IMR-90 (cell line): Measurements from ENCODE around the gene TRIM77.
"Not testable (repeated sequence)": the region's sequence is repeated elsewhere in the genome, so short reads cannot be mapped to it uniquely, and the experiment has no call there.

Experiments used
- CEBPB ChIP-seq: IDR thresholded peaks from 2 replicates; pipeline ENCODE4 v1.6.1; 2012; ENCODE audit warnings: low read depth, low read length, improper control_type of control experiment
- CTCF ChIP-seq: conservative IDR thresholded peaks from 2 replicates; pipeline ENCODE4 v1.5.1; 2012; ENCODE audit warnings: mild to moderate bottlenecking, low read depth, low read length, improper control_type of control experiment
- POLR2A ChIP-seq: IDR thresholded peaks from 2 replicates; pipeline ENCODE4 v1.6.1; 2012; ENCODE audit warnings: mild to moderate bottlenecking, low read depth, low read length
- RAD21 ChIP-seq: IDR thresholded peaks from 2 replicates; pipeline ENCODE4 v1.6.1; 2012; ENCODE audit warnings: low read length, improper control_type of control experiment
- RCOR1 ChIP-seq: IDR thresholded peaks from 2 replicates; pipeline ENCODE4 v1.6.1; 2012; ENCODE audit warnings: mild to moderate bottlenecking, low read length, improper control_type of control experiment; ENCODE audit not compliant: insufficient replicate concordance
- RFX5 ChIP-seq: IDR thresholded peaks from 2 replicates; pipeline ENCODE4 v1.8.0; 2012; ENCODE audit warnings: low read depth, mild to moderate bottlenecking, low read length, moderate library complexity

DNA sequence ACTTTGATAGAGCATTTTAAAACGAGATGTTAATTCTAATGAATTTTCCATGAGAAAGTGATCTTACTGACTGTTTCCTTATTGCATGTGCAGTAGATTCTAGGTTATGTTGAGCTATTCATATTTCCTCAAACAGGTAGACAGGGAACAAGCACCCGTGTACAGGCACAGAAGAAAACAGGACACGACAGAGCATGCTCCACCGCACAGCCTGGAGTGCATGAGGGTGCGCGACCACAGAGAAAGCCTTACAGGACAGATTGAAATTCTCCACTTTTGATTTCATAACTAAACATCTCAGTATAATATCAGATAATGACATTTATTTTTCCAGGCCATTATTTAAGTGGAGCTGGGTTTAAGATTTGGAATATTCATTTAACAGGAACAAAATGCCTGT lies 41.9 kb upstream of the TRIM77 start:
- TF ChIP-seq CTCF, RFX5, RCOR1, CEBPB, POLR2A, RAD21: not testable (repeated sequence)
